Measurements from ENCODE around the gene CRACDL.

The CRACDL gene

DNA sequence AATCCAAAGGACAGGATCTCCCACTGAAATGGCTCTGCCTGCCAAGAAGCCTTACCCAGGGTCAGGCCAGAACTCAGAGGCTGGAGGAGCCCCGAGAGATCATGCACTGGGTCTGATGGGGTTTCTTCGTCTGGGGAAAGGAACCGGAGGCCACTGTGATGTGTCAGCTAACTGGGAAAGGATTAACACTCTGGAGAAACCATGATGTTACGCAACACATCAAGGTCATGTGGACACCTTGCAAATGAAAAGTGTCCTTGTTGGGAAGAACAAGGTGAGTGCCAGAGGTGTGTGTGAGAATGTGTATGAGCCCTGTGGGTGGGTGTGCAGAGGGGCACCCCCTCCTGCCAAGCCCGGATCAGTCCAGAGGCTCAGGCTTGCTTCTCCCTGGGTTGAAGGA, 86.9 kb downstream of the CRACDL start:
- no peak for DNase-seq

- DNase-seq, result no peak
Observed at GRCh38 chr2:98847853-98848252, 88.2 kb downstream of the CRACDL start.

GRCh38 chr2:98846041-98846440, 90.0 kb downstream of the CRACDL start:
- DNase-seq, result no peak

GRCh38 chr2:98842136-98842535, 93.9 kb downstream of the CRACDL start:
- DNase-seq, result no peak

GRCh38 chr2:98839292-98839691, 96.7 kb downstream of the CRACDL start:
- no peak for DNase-seq

DNA sequence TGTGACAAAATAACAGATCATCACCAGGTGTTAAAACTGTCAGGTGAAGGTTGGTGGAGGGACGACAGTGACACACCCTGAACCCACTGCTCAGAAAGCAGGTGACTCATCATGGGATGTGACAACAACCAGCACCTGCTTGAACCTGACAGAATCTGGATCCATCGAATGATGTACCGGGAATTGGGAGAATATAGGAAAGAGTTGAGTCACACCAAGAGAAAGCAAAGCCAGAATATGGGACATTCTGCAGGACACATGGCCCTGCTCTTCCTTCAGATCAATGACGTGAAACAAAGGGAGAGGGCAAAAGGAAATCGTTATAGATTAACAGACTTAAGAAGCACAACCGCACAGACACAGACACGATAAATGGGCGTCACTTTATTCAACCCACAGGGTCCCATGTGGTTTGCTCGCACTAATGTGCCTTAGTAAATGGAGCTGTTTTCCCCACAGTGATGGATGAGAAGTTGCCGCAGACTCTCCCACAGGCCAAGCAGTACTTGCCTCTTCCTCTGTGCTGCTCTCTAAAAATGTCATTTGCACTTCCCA, 100.1 kb downstream of the CRACDL start:
- DNase-seq, result no peak

GRCh38 chr2:98833917-98834263, 102.1 kb downstream of the CRACDL start:
- no peak for DNase-seq

DNA sequence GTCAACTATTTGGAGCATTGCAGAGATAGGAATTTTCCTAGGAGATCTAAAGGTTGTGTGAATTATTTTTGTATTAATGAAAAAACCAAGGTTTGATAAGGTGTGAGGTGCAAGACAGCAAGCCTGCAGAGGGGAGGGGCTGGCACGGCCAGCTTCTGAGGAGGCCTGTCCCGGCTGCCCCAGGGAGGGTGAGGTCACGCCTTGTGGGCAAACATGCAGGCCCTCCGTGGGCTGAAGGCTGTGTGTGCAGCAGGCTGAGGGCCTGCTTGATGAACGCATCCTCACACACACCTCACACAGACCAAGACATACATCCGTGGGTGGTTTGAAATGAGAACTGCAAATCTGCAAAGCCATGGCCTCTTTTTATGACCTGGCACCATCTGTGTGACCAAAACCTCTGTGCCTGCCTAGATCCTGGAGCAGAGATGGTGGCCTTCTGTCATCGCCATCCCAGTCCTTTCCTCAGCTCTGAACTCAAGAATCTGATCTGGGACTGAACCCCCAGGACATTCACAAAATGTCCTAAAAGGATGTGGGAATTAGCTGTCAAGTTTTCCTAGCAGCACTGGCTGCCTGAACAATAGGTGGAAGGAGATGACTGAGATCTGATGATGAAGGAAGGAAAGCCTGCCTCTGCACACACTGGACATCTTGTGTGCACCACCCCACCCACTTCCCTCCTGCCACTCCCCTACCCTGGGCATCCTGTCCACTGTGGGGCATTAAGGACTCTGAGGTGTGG, 102.7 kb downstream of the CRACDL start:
- no peak for DNase-seq

DNA sequence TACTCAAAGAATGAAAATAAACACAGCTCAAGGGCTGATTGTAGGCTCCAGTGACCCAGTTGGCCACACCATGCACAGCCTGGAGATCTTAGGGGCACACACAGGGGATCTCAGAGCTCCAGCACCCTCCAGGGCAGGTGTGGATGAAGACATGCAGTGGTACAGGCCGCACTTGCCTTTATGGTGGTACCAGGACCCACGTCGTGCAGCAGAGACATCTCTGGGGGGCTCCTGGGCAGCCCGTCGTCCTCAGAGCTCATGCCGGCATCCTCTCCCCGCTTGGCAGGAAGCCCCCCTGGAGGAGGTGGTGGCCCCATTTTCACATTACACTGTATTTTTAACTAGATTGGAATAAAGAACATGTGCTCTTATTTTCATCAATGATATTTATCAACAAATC, 103.9 kb downstream of the CRACDL start:
- no peak for DNase-seq

DNA sequence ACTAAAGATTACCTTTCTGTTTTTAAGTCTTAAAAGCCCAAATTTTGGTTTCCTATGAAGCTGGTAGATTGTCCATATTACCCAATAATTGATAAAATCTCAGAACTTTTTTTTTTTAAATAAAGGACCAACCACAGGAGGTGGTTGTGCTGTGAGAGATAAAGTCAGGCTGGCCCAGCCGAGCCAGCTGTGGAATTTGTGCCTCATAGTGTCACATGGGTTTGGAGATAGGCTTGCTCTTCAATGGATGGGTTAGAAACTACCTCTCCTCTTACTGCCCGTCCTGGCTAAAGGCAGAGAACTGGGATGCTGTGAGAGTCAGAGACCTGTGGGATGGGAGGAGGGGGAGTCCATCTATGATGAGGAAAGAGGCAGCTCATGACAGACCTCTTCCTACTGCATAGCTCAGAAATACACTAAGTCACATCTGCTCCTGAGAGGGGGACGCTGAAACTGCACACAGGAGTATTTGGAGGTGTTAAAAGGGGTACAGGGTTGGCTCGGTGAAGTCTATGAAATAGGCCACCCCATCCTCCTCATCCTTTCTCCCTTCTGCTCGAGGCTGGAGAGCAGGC, 105.4 kb downstream of the CRACDL start:
- DNase-seq, result no peak

DNA sequence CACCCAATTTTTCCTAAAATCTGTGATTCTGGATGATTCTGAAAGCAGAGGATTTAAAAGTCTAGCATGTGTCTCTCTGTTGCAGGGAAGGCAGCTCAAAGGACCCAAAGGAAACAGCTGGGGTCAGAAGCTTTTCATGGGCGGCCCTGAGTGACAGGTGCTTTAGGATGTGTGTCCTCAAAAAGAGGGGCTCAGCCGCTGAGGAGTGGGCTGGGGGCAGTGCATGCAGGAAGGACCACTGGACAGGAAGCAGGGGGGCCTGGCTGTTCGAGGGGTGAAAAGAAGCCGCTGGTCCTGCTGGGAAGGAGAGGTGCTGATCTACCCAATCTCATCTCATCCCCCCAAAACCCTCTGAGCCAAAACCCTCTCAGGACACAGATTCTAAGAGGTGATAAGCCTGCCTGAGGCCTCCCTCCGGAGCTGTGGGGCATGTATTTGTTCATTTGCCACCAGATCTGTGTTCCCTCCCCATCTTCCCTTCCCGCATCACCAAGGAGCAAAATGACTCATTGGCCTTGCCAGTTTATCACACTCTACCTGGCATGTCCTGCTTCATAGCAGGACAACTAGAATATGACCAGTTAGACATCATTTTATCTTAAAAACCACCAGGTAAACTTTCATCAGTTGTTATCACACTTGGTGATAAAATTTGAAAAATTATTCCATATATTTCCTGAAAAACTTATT, 106.3 kb downstream of the CRACDL start:
- no peak for DNase-seq

DNA sequence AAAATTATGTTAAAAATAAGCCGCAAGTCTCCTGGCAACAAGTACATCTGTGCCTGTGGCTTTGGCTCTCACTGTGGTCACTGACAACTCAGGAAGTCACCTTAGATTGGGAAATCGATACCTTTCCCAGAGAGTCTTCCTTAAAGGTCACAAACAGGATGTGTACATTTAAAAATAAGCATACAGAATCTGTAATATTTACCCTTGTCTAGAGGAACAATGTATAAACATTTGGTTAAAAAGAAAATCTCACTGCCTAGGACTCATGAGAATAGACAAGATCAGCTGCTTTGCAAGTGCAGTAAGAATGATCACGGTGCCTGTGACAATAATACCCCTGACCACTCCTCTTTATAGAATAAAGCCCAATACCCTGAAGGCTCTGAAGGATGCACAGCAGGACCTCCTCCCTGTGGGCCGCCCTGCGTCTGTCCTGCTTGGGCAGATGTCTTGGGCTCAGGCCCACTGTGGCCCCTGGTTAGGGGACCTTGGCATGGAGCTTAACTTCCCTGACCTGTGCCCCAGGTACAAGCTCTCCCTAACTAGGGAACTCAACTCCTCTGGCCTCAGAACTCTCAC, 107.1 kb downstream of the CRACDL start:
- no peak for DNase-seq

DNA sequence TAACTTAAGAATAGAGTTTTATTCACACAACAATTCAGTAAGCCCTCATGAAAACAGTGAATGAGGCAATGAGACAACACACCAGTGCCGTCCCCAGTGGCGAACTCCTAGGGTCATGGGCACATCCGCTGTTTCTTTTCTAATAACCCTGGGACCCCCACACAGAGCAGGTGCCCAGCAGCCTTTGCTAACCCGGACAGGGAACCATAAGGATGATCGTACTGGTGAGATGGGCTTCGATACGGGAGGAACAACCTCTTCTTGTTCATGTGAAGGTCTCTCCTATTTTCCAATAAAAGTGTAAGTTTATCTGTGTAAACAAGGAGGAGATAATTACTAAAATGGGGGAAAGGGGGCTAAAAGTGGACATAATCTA, 107.7 kb downstream of the CRACDL start:
- DNase-seq, result no peak

DNA sequence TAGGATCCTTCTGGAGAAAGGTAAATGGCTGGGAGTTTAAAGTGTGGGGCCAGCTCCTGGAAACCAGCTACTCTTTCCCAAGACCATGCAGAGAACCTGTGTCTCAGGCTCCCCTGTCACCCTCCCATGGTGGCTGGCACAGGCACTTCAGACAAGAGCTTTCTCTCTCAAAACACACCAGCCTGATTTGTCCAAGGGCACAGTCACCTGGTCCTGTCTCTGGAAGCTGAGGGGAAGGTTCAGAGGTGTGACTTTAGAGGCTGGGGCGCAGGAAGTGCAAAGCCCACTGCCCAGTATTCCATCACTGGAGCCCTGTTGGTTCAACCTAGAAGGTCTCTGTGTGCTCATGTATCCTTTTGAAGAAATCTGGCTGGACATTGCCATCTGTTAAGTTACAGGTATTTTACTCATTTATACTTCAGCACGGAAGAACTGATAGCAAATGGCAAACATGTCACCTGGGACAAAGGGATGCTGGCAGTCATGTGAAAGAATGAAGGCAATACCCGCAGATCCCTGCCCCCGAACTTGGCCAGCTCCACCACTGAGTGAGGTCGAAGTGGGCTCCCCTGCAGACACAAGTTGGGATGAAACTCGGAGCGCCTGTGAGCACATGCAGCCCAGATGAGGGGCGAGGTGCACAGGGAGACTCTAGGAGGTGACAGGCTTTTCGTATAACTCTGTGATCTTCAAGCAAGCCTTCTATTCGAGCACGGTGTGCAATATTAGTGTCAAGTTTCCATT, 108.2 kb downstream of the CRACDL start:
- DNase-seq, result no peak

DNA sequence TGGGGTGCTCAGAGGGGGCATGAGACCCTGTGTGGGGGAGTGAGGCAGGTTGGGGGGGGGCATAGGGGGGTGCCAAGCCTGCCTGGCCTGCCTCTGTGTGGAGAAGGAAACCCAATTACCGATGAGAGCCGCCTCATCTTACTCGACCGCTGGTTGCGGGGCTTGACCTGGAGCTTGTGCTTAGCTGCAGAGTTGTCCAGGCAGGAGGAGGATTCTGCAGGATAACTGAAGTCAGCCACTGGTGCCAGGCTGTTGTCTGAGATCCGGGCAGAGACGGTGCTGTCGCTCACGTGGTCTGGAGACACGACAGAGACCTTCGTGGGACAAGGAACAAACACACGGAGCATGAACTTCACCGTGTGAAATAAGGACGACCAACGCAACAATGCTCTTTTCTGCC, 109.2 kb downstream of the CRACDL start:
- DNase-seq, result no peak

- no peak for DNase-seq
Observed at GRCh38 chr2:98825858-98826257, 110.2 kb downstream of the CRACDL start.

GRCh38 chr2:98825404-98825803, 110.6 kb downstream of the CRACDL start:
- DNase-seq, result no peak

DNA sequence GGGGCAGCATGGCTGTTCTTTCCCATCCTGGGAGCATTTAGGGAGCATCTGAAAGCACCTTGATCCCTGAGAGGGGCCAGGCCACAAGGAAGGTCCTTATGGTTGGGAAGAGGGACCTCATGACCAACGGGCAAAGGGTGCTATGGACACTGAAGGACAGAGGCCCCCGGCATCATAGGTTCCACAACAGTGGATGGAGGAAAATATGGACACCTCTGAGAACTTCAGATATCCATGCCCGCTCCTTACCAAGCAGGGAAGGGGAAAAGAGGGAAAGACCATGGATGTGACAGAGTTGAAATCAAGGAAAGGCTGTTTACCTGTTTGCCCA, 111.0 kb downstream of the CRACDL start:
- DNase-seq, result no peak

GRCh38 chr2:98824256-98825019, 111.6 kb downstream of the CRACDL start:
- no peak for DNase-seq

GRCh38 chr2:98823196-98824170, 112.5 kb downstream of the CRACDL start:
- DNase-seq, result no peak
